Measurements from ENCODE around the gene CEACAM20.
A peak's percentile ranks its signal among the peaks of the same experiment; 100 is the strongest.

Gene CEACAM20

DNA sequence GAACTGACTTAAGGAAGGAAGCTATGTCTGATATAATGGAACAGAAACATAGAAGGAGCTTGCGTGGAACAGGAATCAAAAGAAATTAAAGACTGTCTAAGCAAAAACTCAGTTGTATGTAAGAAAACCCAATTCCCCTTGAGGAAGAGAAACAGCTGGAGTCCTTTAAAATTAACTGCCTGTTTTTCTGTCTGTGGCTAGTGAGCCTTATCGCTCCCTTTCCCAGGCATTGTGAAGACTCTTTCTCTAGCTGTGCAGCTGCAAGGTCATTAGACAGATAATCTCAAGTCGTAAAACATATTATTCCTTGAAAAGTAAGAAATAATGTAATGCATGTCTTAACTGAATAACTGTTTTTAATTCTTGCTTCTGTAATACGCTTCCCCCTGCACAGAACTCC, 44.2 kb upstream of the CEACAM20 start:
- TF ChIP-seq, protein P1, sequence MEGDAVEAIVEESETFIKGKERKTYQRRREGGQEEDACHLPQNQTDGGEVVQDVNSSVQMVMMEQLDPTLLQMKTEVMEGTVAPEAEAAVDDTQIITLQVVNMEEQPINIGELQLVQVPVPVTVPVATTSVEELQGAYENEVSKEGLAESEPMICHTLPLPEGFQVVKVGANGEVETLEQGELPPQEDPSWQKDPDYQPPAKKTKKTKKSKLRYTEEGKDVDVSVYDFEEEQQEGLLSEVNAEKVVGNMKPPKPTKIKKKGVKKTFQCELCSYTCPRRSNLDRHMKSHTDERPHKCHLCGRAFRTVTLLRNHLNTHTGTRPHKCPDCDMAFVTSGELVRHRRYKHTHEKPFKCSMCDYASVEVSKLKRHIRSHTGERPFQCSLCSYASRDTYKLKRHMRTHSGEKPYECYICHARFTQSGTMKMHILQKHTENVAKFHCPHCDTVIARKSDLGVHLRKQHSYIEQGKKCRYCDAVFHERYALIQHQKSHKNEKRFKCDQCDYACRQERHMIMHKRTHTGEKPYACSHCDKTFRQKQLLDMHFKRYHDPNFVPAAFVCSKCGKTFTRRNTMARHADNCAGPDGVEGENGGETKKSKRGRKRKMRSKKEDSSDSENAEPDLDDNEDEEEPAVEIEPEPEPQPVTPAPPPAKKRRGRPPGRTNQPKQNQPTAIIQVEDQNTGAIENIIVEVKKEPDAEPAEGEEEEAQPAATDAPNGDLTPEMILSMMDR (IDR thresholded peaks at IDR 0.05; ENCODE audit: low read depth, low read length, missing control alignments), result no peak
- Histone ChIP-seq H3K4me3 (ENCODE audit: low read depth, low read length) (no peak overlapping the region), H3K36me3 (replicated peaks) (no peaks in the 10 kb centered on the region), H3K27ac (no peak overlapping the region), H3K27me3 (replicated peaks) (no peaks in the 10 kb centered on the region)
- no peak for DNase-seq
- in situ Hi-C loops (cut with HindIII; ENCODE audit: low pct_ligation_motif_present, low sequenced_read_pairs), result no loop called here

DNA sequence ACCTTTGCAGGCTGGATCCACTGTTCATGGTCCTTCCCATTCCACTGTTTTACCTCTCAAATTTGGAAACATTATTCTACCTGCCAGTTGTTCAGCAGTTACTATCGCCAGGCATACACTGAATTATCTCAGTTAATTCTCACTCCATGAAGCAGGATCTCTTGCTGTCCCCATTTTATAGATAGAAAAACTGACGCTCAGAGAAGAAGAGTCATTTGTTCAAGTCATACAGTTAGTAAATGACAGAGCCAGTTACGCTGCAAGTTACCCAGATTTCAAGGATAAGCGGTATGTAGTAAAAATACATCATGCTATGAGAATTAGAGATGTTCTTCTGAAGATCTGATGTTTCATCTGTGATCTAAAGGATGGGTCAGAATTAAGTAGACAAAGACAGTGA, 43.7 kb upstream of the CEACAM20 start:
- in situ Hi-C loops (cut with HindIII; ENCODE audit: low pct_ligation_motif_present, low sequenced_read_pairs), result no loop called here
- Histone ChIP-seq H3K4me3 (ENCODE audit: low read depth, low read length) (no peak overlapping the region), H3K27ac (no peak overlapping the region), H3K27me3 (replicated peaks) (no peaks in the 10 kb centered on the region), H3K36me3 (replicated peaks) (no peaks in the 10 kb centered on the region)
- DNase-seq, result no peak
- TF ChIP-seq, protein P1 (IDR thresholded peaks at IDR 0.05; ENCODE audit: low read depth, low read length, missing control alignments), result no peak

DNA sequence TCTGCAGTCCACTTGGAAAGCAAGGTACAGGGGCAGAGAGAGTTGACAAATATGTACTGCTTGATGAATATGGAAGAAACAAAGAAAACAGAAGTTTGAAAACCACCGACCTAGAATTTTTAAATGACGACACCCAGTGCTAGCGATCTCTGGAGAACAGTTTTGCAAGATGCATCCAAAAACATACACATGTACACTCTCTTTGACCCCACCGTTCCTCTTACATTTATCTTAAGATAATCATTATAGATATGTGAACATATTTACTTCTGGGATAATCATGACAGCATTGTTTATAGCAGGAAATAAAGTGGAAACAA, 43.1 kb upstream of the CEACAM20 start:
- H3K4me3 ChIP-seq (ENCODE audit: low read depth, low read length), result no peak overlapping the region
- H3K36me3 ChIP-seq (replicated peaks), result no peaks in the 10 kb centered on the region
- H3K27me3 ChIP-seq (replicated peaks), result no peaks in the 10 kb centered on the region
- TF ChIP-seq, protein P1 (IDR thresholded peaks at IDR 0.05; ENCODE audit: low read depth, low read length, missing control alignments), result no peak
- in situ Hi-C loops (cut with HindIII; ENCODE audit: low pct_ligation_motif_present, low sequenced_read_pairs), result no loop called here
- DNase-seq, result no peak
- no peak overlapping the region for H3K27ac ChIP-seq

DNA sequence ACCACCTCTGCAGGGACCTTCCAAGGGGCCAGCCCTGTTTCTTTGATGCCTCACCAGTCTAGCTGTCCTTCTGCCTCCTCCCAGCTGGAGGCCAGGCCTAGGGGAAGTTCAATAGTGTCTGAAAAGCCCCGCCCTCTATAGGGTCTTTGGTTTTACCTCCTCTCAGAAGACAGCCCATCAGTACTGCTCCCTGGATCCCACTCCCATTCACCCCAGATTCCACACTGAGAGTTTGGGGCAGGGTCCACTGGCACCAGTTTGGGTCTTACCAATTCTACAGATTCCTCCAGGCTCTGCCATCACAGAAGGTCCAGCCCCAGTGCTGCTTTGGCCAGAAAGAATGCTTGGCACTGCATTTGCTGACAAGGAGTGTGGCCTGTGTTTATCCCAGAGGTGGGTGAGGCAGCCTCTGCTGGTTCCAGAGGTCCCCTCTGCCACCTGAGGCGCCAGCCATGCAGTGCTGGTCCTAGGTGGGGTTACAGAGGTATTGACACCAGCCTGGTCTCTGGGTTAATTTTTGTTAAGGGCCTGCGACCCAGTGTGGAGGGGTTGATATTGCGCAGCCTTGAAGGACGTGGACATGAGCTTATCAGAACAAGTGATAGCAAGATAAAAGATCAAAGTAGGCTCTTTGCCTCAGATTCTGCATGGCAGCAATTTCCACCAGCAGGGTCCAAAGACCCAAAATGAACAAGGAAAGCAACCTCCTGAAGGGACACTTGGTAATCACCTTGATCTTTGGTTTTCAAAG, 42.5 kb upstream of the CEACAM20 start:
- H3K36me3 ChIP-seq (replicated peaks), result no peaks in the 10 kb centered on the region
- no peak overlapping the region for H3K27ac ChIP-seq
- in situ Hi-C loops (cut with HindIII; ENCODE audit: low pct_ligation_motif_present, low sequenced_read_pairs), result no loop called here
- TF ChIP-seq, protein P1 (IDR thresholded peaks at IDR 0.05; ENCODE audit: low read depth, low read length, missing control alignments), result no peak
- no peak for DNase-seq
- H3K4me3 ChIP-seq (ENCODE audit: low read depth, low read length), result no peak overlapping the region
- no peaks in the 10 kb centered on the region for H3K27me3 ChIP-seq (replicated peaks)

DNA sequence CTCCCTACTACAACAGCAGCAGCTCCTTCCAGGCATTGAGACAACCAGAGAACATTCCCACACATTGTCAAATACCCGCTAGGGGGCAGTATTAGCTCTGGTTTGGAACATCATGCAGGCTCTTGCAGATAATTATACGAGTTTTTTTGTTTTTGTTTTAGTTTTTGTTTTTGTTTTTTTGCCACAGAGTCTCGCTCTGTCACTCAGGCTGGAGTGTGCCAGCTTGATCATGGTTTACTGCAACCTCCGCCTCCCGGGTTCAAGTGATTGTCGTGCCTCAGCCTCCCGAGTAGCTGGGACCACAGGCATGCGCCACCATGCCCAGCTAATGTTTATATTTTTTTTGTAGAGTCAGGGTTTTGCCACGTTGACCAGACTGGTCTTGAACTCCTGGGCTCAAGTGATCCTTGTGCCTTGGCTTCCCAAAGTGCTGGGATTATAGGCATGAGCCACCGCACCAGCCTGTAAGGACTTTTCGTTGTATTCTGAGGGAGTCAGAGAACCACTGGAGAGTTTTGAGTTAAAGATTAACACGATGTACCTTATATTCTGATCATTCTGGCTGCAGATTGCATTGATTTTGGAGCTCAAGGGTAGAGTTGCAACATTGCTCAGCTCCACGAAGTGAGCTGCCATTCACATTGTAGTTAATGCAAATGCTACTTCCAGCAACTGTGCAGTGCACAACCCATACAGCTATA, 41.7 kb upstream of the CEACAM20 start:
- H3K36me3 ChIP-seq (replicated peaks), result no peaks in the 10 kb centered on the region
- H3K27ac ChIP-seq, result no peak overlapping the region
- in situ Hi-C loops (cut with HindIII; ENCODE audit: low pct_ligation_motif_present, low sequenced_read_pairs), result no loop called here
- TF ChIP-seq, protein P1 (IDR thresholded peaks at IDR 0.05; ENCODE audit: low read depth, low read length, missing control alignments), result peak; percentile 78
- peak; percentile 87 for DNase-seq
- H3K4me3 ChIP-seq (ENCODE audit: low read depth, low read length), result no peak overlapping the region
- H3K27me3 ChIP-seq (replicated peaks), result no peaks in the 10 kb centered on the region

Measured in brain microvascular endothelial cell (primary cell).